ENCODE results near the gene TNS3. TPM values are rescaled to one million over a fixed set of nuclear protein-coding genes. Genes with fewer than 3 reads are reported as not detected.

Gene TNS3
- 142 TPM for polyA plus RNA-seq (2013, experiment 1 of 2)
- polyA plus RNA-seq (2013, experiment 2 of 2): 136 TPM

DNA sequence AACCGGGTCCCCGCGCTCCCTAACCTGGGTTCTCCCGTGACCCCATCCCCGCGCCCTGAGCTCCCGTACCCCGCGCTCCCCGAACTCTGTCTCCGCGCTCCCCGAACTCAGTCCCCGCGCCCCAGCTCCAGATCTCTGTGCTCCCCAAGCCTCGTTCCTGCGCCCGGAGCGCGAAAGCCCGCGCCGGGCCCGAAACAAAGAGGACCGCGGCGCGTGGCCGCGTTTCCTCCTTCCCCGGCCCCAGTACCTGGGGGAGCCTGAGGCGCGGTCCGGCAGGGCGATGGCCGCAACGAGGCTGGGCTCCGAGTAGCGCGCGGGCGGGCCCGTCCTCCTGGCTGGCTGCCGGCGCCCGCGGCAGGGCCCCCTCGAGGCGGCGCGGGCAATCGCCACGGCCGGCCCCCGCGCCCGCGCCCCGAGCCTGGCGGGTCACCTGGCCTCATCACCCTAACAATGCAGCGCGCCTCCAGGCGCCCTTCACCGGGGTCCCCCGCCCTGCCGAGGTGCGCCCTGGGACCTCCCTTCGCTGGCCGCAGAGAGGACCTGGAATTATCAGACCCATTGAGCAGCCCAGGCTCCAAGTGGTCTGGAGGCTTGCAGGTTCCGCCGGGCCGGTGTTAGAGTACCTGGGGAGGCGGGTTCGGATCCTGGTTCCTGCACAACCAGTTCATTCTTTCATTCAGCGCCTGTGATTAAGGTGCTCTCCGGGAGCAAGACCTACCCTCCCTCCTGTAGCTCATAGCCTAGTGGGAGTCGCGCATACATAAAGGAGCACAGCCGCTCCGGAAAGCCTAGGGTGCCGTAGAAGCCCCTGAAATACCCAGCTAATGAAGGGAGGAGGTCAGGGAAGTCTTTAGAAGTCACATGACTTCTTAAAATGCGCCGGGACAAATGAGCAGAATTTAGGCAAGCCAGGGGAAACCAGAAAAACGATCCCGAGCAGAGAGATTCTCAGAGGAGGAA, at the start of gene TNS3:
TNS3 (minus strand) TSS at position 308 of the 960 bp plus-strand sequence. CDS start 142,475 bp downstream, outside the sequence.
- peak within 1 kb of the TSS; percentile 70 to 79 for H3K4me3 ChIP-seq (ENCODE audit: insufficient read depth in 1 of 2, low read depth in 1 of 2, low read length in 2 of 2)
- DNase-seq: peak; percentile 51
- peak within 1 kb of the TSS; percentile 29 for H3K9ac ChIP-seq (ENCODE audit: low read length)
- H3K27me3 ChIP-seq (ENCODE audit: control insufficient read depth in 1 of 2, insufficient read depth in 1 of 2, low read length in 2 of 2): peaks cover 0 to 57% of the 10 kb centered on the region in 2 experiments
- H4K91ac ChIP-seq (ENCODE audit: low read length): peak within 1 kb of the TSS; percentile 99
- peak within 1 kb of the TSS; percentile 93 to 97 for H3K18ac ChIP-seq (ENCODE audit: low read depth in 1 of 2, low read length in 2 of 2)
- 8% methylated on average over 76 of the region's 85 CpGs for WGBS
- H2BK5ac ChIP-seq (ENCODE audit: low read depth, low read length, poor library complexity, severe bottlenecking): peak within 1 kb of the TSS; percentile 81
- peaks cover 10% of the 10 kb centered on the region for H3K79me1 ChIP-seq (replicated peaks; ENCODE audit: low read length, poor library complexity, severe bottlenecking)
- peak within 1 kb of the TSS; percentile 75 for H2AFZ ChIP-seq (ENCODE audit: low read depth, low read length)
- peaks cover 6% of the 10 kb centered on the region for H3K9me3 ChIP-seq (ENCODE audit: control insufficient read depth, low read length)
- peak within 1 kb of the TSS; percentile 90 to 99 for H3K4ac ChIP-seq (ENCODE audit: low read depth in 1 of 2, low read length in 2 of 2)
- H2BK15ac ChIP-seq (ENCODE audit: low read depth, poor library complexity, severe bottlenecking): peak within 1 kb of the TSS; percentile 97
- H2BK120ac ChIP-seq (ENCODE audit: low read depth, low read length): peak within 1 kb of the TSS; percentile 99
- H3K23ac ChIP-seq (ENCODE audit: low read length in 2 of 2): peak within 1 kb of the TSS; percentile 57 to 70
- H2BK12ac ChIP-seq (ENCODE audit: low read length in 2 of 2): peak within 1 kb of the TSS; percentile 92 to 95
- H3K14ac ChIP-seq (ENCODE audit: low read length in 2 of 2): peak within 1 kb of the TSS in 1 of 2 experiments; percentile 61
- peak within 1 kb of the TSS; percentile 99 for H4K8ac ChIP-seq (ENCODE audit: low read length)
- H2AK5ac ChIP-seq (ENCODE audit: low read length, severe bottlenecking): peak within 1 kb of the TSS; percentile 60
- H3K4me1 ChIP-seq (ENCODE audit: control insufficient read depth, insufficient read depth, low read depth, low read length): peaks cover 30% of the 10 kb centered on the region
- H3K36me3 ChIP-seq (ENCODE audit: control insufficient read depth in 1 of 2, insufficient read depth in 2 of 2, low read depth in 1 of 2, low read length in 2 of 2): peaks cover 0 to 10% of the 10 kb centered on the region in 2 experiments
- H3K27ac ChIP-seq (ENCODE audit: low read length, poor library complexity, severe bottlenecking): peak within 1 kb of the TSS; percentile 21
- peak within 1 kb of the TSS; percentile 79 for H3K4me2 ChIP-seq (ENCODE audit: low read length, poor library complexity, severe bottlenecking)

DNA sequence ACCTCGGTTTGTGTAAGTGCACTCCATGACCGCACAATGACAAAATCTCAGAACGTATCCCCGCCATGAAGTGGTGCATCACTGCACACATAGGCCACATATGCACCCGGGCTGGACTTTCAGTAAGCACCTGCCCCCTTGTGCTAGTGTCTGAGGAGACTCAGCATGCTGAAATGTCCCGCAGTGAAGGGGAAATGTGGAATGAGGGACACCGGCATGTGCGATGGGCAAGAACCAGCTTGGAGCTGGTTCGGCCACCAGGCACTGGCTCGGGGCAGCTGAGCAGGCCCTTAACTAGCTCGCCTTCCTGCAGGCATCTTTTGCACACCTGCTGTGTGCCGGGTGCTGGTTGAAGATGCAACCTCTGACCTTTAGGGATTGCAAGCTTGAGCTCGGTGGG, 49.8 kb upstream of the TNS3 start:
- H2BK5ac ChIP-seq (ENCODE audit: low read depth, low read length, poor library complexity, severe bottlenecking): no peak overlapping the region
- H4K8ac ChIP-seq (ENCODE audit: low read length): no peak overlapping the region
- H3K9ac ChIP-seq (ENCODE audit: low read length): no peak overlapping the region
- peaks cover 16% of the 10 kb centered on the region for H3K4me1 ChIP-seq (ENCODE audit: control insufficient read depth, insufficient read depth, low read depth, low read length)
- no peak overlapping the region for H3K27ac ChIP-seq (ENCODE audit: low read length, poor library complexity, severe bottlenecking)
- DNase-seq: no peak
- H2BK120ac ChIP-seq (ENCODE audit: low read depth, low read length): no peak overlapping the region
- no peaks in the 10 kb centered on the region for H3K36me3 ChIP-seq (ENCODE audit: control insufficient read depth in 1 of 2, insufficient read depth in 2 of 2, low read depth in 1 of 2, low read length in 2 of 2)
- H3K4ac ChIP-seq (ENCODE audit: low read depth in 1 of 2, low read length in 2 of 2): peak overlapping the region in 1 of 2 experiments; percentile 26
- no peak overlapping the region for H2AFZ ChIP-seq (ENCODE audit: low read depth, low read length)
- H3K27me3 ChIP-seq (ENCODE audit: control insufficient read depth in 1 of 2, insufficient read depth in 1 of 2, low read length in 2 of 2): peaks cover 0 to 44% of the 10 kb centered on the region in 2 experiments
- no peaks in the 10 kb centered on the region for H3K9me3 ChIP-seq (ENCODE audit: control insufficient read depth, low read length)
- no peak overlapping the region for H2AK5ac ChIP-seq (ENCODE audit: low read length, severe bottlenecking)
- peak overlapping the region in 1 of 2 experiments; percentile 59 for H2BK12ac ChIP-seq (ENCODE audit: low read length in 2 of 2)
- peak overlapping the region; percentile 19 for H4K91ac ChIP-seq (ENCODE audit: low read length)
- no peak overlapping the region for H3K4me2 ChIP-seq (ENCODE audit: low read length, poor library complexity, severe bottlenecking)
- no peak overlapping the region for H3K18ac ChIP-seq (ENCODE audit: low read depth in 1 of 2, low read length in 2 of 2)
- no peak overlapping the region for H3K14ac ChIP-seq (ENCODE audit: low read length in 2 of 2)
- no peak overlapping the region for H3K4me3 ChIP-seq (ENCODE audit: insufficient read depth in 1 of 2, low read depth in 1 of 2, low read length in 2 of 2)
- WGBS: 93% methylated on average over 13 of the region's 13 CpGs
- no peak overlapping the region for H3K23ac ChIP-seq (ENCODE audit: low read length in 2 of 2)
- peak overlapping the region; percentile 15 for H2BK15ac ChIP-seq (ENCODE audit: low read depth, poor library complexity, severe bottlenecking)
- no peaks in the 10 kb centered on the region for H3K79me1 ChIP-seq (replicated peaks; ENCODE audit: low read length, poor library complexity, severe bottlenecking)

DNA sequence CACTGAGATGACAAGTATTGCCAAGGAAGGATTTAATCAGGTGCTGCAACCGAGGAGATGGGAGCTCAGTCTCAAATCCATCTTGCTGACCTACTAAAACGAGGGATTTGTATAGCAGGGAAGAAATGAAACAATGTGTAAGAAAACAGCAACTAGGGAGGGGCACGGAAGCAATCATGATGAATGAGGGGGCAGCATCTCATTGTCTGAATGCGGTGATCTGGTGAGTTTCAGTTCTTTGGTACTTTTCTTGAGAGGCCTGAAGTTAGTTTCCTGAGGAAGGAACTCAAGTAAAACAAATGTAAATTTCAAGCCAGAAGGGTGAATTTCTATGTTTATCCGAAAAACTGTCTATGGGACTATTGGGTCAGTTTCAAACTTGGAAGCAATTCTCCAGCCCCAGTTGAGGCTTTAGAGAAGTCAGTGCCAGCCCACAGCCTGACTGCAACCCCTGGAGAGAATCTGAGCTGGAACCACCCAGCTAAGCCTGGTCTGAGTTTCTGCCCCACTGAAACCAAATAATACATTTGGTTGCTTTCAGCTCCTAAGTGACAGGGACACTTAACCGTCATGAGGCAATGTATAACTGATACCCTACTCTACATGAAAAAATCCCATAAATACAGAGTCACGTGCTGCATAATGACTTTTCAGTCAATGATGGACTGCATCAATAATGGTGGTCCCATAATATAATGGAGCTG, 45.8 kb upstream of the TNS3 start:
- Histone ChIP-seq H3K27ac (ENCODE audit: low read length, poor library complexity, severe bottlenecking) (no peak overlapping the region), H2BK12ac (ENCODE audit: low read length in 2 of 2) (peak overlapping the region; percentile 41 to 65), H4K8ac (ENCODE audit: low read length) (no peak overlapping the region), H2AK5ac (ENCODE audit: low read length, severe bottlenecking) (no peak overlapping the region), H3K9me3 (ENCODE audit: control insufficient read depth, low read length) (no peaks in the 10 kb centered on the region), H2BK120ac (ENCODE audit: low read depth, low read length) (no peak overlapping the region), H3K79me1 (replicated peaks; ENCODE audit: low read length, poor library complexity, severe bottlenecking) (no peaks in the 10 kb centered on the region), H3K23ac (ENCODE audit: low read length in 2 of 2) (no peak overlapping the region), H3K9ac (ENCODE audit: low read length) (no peak overlapping the region), H3K14ac (ENCODE audit: low read length in 2 of 2) (no peak overlapping the region), H3K27me3 (ENCODE audit: control insufficient read depth in 1 of 2, insufficient read depth in 1 of 2, low read length in 2 of 2) (peaks cover 0 to 41% of the 10 kb centered on the region in 2 experiments), H4K91ac (ENCODE audit: low read length) (peak overlapping the region; percentile 43), H2BK15ac (ENCODE audit: low read depth, poor library complexity, severe bottlenecking) (no peak overlapping the region), H2AFZ (ENCODE audit: low read depth, low read length) (no peak overlapping the region), H3K4ac (ENCODE audit: low read depth in 1 of 2, low read length in 2 of 2) (no peak overlapping the region), H3K18ac (ENCODE audit: low read depth in 1 of 2, low read length in 2 of 2) (no peak overlapping the region), H3K4me3 (ENCODE audit: insufficient read depth in 1 of 2, low read depth in 1 of 2, low read length in 2 of 2) (no peak overlapping the region), H3K4me1 (ENCODE audit: control insufficient read depth, insufficient read depth, low read depth, low read length) (peaks cover 10% of the 10 kb centered on the region), H3K36me3 (ENCODE audit: control insufficient read depth in 1 of 2, insufficient read depth in 2 of 2, low read depth in 1 of 2, low read length in 2 of 2) (no peaks in the 10 kb centered on the region), H3K4me2 (ENCODE audit: low read length, poor library complexity, severe bottlenecking) (no peak overlapping the region), H2BK5ac (ENCODE audit: low read depth, low read length, poor library complexity, severe bottlenecking) (no peak overlapping the region)
- DNase-seq: no peak
- WGBS: 93% methylated on average over 6 of the region's 7 CpGs

Measured in mesenchymal stem cell (in vitro differentiated cells and primary cell).